HG03175 (cell line): Measurements from ENCODE around the gene CYP24A1.
"Not testable (repeated sequence)": the region's sequence is repeated elsewhere in the genome, so short reads cannot be mapped to it uniquely, and the experiment has no call there.

ENCODE experiments used
- ATAC-seq: cut with Tn5 transposase; IDR thresholded peaks from one replicate; pipeline ENCODE4 v1.9.1; 2021; ENCODE audit warnings: mild to moderate bottlenecking, moderate library complexity; ENCODE audit not compliant: unreplicated experiment

Gene CYP24A1

DNA sequence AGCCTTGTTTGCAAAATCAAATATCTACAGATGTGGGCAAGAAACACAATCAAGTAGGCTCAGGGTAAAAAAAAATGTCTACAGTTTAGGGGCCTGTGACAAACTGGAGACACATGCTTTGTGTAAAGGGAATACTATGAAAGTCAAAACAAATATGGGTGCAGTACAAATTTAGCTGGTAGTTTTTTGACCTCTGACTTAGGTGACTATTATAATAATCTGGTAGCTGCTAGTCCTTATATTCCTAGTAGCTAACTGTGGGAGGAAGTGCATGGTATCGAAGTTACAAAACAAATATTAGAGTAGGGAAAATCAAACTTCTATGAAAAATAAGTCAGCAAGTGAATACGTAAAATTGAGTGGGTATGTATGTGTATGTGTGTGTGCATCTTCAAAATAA, 35.4 kb downstream of the CYP24A1 start:
- no peak for ATAC-seq

GRCh38 chr20:54137115-54137514, 36.7 kb downstream of the CYP24A1 start:
- no peak for ATAC-seq

DNA sequence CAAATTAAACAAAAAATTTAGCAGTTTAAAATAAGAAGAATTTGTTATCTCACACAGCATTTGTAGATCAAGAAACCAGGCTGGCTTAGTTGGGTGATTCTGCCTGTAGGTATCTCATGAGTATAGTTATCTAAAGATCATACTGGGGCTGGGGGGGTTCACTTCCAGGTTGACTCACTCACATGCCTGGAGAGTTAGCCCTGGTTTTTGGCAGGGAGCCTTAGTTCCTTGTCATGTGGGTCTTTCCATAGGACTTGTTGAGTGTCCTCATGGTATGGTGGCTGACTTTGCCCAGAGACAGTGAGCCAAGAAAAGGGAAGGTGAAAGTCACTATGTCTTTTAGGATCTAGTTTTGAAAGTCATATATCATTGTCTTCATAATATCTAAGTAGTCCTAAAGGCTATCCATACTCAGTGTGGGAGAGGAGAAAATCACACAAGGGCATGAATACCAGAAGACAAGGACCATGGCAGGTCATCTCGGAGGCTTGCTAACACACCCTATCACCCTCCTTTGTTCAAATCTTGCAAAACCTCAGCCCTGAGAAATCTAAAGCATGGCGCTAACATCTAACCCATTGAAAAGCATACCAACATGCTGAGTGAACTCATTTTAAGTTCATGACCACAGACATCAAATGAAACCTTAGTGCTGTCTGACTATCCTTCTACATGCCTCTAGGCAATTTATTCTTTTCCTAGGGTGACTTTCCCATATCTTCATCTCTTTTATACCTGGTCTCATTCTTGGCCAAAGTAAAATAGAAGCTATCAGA, 39.2 kb downstream of the CYP24A1 start:
- ATAC-seq: no peak

- ATAC-seq: peak; percentile 57
Observed at GRCh38 chr20:54133434-54134427, 40.1 kb downstream of the CYP24A1 start.

GRCh38 chr20:54132612-54133433, 41.0 kb downstream of the CYP24A1 start:
- ATAC-seq: peak; percentile 71

- ATAC-seq: no peak
Observed at GRCh38 chr20:54131675-54132611, 41.8 kb downstream of the CYP24A1 start.

- ATAC-seq: not testable (repeated sequence)
Observed at GRCh38 chr20:54131125-54131524, 42.7 kb downstream of the CYP24A1 start.

GRCh38 chr20:54129350-54129749, 44.4 kb downstream of the CYP24A1 start:
- no peak for ATAC-seq

DNA sequence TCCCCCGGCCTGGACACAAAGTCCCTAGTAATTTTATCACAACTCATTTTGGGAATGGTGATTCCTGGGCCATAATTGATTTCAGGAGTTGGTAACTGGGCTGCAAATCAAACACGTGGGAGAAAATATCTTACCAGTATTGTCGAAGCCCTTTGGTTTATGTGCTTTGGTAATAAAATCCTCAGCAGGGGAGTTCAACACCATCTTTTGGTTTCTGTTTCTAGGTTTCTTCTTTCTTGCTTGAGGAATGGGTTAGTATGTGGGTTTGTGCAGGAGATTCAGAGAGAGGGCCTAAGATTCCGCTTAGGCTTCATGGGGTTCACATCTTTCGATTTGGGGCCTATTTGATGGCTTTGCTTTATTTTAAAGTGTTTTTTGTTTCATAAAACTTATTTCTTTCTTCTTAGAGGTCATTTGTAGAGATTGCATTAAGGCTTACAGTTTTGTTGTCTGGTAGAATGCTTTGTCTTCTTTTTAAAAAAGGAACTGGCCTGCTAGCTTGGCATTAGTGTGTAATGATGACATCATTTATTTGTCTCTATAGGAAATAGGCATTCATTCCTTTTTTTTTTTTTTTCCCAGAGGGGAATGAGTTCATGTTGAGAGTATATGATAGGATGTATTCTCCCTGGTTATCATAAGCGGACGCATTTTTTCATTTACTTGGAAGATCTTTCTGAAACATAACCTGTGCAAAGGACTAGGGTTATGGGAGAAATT, 45.8 kb downstream of the CYP24A1 start:
- ATAC-seq: no peak

GRCh38 chr20:54126806-54127655, 46.8 kb downstream of the CYP24A1 start:
- no peak for ATAC-seq

DNA sequence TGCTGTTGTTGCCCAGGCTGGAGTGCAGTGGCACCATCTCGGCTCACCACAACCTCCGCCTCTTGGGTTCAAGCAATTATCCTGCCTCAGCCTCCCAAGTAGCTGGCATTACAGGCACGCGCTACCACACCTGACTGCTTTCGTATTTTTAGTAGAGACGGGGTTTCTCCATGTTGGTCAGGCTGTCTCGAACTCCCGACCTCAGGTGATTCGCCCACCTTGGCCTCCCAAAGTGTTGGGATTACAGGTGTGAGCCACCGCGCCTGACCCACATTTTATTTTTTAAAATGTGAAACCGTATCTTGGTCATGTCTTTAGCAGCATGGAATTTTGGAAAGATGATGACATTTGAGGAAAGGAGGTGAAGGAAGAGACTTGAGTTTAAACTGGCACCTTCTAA, 47.5 kb downstream of the CYP24A1 start:
- ATAC-seq: not testable (repeated sequence)

- ATAC-seq: no peak
Observed at GRCh38 chr20:54123587-54124180, 50.1 kb downstream of the CYP24A1 start.

- ATAC-seq: no peak
Observed at GRCh38 chr20:54122681-54123586, 50.9 kb downstream of the CYP24A1 start.

- peak; percentile 76 for ATAC-seq
Observed at GRCh38 chr20:54122189-54122588, 51.6 kb downstream of the CYP24A1 start.

DNA sequence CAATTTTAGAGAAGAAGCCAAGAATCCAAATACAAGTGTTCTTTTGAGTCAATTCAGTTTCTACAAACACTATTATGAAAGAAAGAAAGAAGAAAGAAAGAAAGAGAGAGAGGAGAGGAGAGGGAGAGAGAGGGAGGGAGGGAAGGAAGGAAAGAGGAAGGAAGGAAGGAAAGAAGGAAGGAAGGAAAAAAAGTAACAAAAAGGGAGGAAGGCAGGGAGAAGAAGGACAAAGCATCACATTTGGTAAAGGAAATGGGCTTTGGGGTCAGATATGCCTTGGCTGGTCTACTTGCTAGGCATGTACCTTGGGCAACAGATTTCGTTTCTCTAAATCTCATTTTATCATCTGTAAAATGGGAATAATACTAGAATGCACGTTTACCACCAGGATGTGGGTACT, 54.0 kb downstream of the CYP24A1 start:
- no peak for ATAC-seq

GRCh38 chr20:54118220-54119001, 55.4 kb downstream of the CYP24A1 start:
- no peak for ATAC-seq
